ELF-1 (cell line): ENCODE measurements around the gene LGALS9B.
A peak's percentile ranks its signal among the peaks of the same experiment; 100 is the strongest.
"Not testable (repeated sequence)": the region's sequence is repeated elsewhere in the genome, so short reads cannot be mapped to it uniquely, and the experiment has no call there.

Experiments
- DNase-seq: peaks from one replicate; pipeline ENCODE4 v3.0.0-alpha.2; 2016; ENCODE audit warnings: low read depth, low spot score

LGALS9B gene

GRCh38 chr17:20466999-20467398 lies 340 bp downstream of the LGALS9B start:
- not testable (repeated sequence) for DNase-seq

GRCh38 chr17:20466553-20466952 lies 786 bp downstream of the LGALS9B start:
- DNase-seq: not testable (repeated sequence)

- not testable (repeated sequence) for DNase-seq
These were observed 1.8 kb downstream of the LGALS9B start for GRCh38 chr17:20465535-20465934.

- DNase-seq: not testable (repeated sequence)
These were observed 2.4 kb downstream of the LGALS9B start for GRCh38 chr17:20464854-20465414.

- not testable (repeated sequence) for DNase-seq
These were observed 5.2 kb downstream of the LGALS9B start for GRCh38 chr17:20462158-20462557.

- DNase-seq: not testable (repeated sequence)
These were observed 9.4 kb downstream of the LGALS9B start for GRCh38 chr17:20457848-20458381.

GRCh38 chr17:20455106-20455505 lies 12.2 kb downstream of the LGALS9B start:
- DNase-seq: not testable (repeated sequence)

GRCh38 chr17:20453820-20454434 lies 13.4 kb downstream of the LGALS9B start:
- DNase-seq: not testable (repeated sequence)

GRCh38 chr17:20450852-20451251 lies 16.5 kb downstream of the LGALS9B start:
- DNase-seq: peak; percentile 8

GRCh38 chr17:20447534-20448321 lies 19.6 kb downstream of the LGALS9B start:
- DNase-seq: not testable (repeated sequence)

GRCh38 chr17:20446895-20447294 lies 20.4 kb downstream of the LGALS9B start:
- not testable (repeated sequence) for DNase-seq

GRCh38 chr17:20444581-20445236 lies 22.6 kb downstream of the LGALS9B start:
- not testable (repeated sequence) for DNase-seq

- DNase-seq: not testable (repeated sequence)
These were observed 23.2 kb downstream of the LGALS9B start for GRCh38 chr17:20444173-20444572.

GRCh38 chr17:20443632-20444031 lies 23.7 kb downstream of the LGALS9B start:
- DNase-seq: not testable (repeated sequence)

- not testable (repeated sequence) for DNase-seq
These were observed 26.7 kb downstream of the LGALS9B start for GRCh38 chr17:20440665-20441064.

GRCh38 chr17:20435166-20435565 lies 32.2 kb downstream of the LGALS9B start:
- not testable (repeated sequence) for DNase-seq

- not testable (repeated sequence) for DNase-seq
These were observed 34.0 kb downstream of the LGALS9B start for GRCh38 chr17:20433382-20433781.

GRCh38 chr17:20427264-20427663 lies 40.1 kb downstream of the LGALS9B start:
- not testable (repeated sequence) for DNase-seq

- not testable (repeated sequence) for DNase-seq
These were observed 44.5 kb downstream of the LGALS9B start for GRCh38 chr17:20422826-20423225.

GRCh38 chr17:20418838-20419237 lies 48.5 kb downstream of the LGALS9B start:
- not testable (repeated sequence) for DNase-seq

- DNase-seq: not testable (repeated sequence)
These were observed 49.8 kb downstream of the LGALS9B start for GRCh38 chr17:20417492-20418080.
